Erythroblast (primary cell): ENCODE results near the gene CCDC12.
A peak's percentile ranks its signal among the peaks of the same experiment; 100 is the strongest.
"Not testable (repeated sequence)": the region's sequence is repeated elsewhere in the genome, so short reads cannot be mapped to it uniquely, and the experiment has no call there.

Experiments
- DNase-seq, 2 experiments: peaks; one replicate each; lab custom pipeline; 2025; lab: John Stamatoyannopoulos, UW
- GATA1 ChIP-seq: IDR thresholded peaks from 2 replicates; pipeline ENCODE4 v1.6.1; 2011; ENCODE audit warnings: low read depth, mild to moderate bottlenecking, control low read depth, low read length, moderate library complexity
- POLR2A ChIP-seq: IDR thresholded peaks from 2 replicates; pipeline ENCODE4 v1.6.1; 2011; ENCODE audit warnings: mild to moderate bottlenecking, low read length

The CCDC12 gene

DNA sequence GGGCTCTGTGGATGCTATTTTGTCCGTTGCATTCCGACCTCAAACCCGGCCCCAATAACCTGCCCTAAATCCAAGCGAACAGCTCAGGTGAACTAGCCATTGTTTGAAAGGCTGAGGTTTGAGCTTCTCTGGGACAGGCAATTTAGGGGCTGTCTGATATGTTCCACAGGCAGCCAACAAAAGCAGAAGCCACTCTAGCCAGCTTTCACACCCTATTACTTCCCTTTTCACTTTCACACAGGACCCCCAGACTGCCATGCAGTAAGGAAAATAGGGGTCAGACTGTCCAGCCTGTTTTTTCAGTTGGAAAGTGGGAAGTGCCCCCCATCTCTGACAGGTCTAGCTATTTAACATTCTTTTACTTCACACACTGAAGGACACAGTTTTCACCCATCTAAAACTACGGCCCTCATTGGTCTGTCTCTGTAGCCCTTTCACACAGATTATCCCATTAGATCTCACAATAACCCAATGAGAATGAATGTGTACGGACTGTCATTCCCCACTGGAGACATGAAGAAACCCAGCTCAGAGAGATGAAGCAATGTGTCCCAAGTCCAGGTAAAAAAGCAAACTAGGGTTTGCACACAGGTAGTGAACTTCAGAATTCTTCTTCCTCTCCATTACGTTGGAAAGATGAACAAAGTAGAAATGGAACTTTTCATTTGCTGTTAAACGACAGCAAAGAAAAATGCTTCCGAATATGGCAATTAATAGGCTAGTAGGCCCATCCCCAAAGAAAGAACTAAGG, 1.9 kb downstream of the CCDC12 start:
- no peak for TF ChIP-seq GATA1
- no peak for TF ChIP-seq POLR2A
- no peak for DNase-seq

DNA sequence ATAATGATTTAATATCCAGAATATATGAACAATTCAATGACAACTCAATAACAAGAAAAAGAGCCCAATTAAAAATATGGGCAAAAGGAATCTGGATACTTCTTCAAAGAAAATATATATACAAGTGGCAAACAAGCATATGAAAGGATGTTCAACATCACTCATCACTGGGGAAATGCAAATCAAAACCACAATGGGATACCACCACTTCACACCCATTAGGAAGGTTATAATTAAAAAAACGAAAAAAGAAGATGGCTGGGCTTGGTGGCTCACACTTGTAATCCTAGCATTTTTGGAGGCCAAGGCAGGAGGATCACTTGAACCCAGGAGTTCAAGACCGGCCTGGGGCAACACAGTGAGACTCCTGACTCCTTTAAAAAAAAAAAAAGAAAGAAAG, 4.1 kb downstream of the CCDC12 start:
- TF ChIP-seq GATA1 (no peak), POLR2A (no peak)

DNA sequence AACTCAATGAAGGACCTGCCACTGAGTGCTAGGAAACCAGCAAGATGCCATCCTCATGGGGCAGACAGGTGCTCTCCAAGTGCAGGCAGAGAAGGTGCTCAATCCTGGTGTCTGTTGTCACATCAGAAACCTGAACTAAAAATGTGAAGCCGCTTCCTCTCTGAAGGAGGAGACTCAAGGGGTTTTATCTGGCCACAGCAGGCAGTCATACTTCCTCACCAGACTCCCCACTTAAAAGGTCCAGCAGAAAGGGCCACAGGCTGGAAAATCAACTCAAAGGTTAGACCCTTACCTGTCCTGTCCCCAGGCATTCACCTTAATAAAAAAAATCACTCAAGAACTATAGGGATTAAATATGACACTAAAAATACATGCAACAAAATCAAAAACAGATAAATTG, 4.8 kb downstream of the CCDC12 start:
- peak; percentile 36 to 49 for DNase-seq
- TF ChIP-seq POLR2A = no peak
- no peak for TF ChIP-seq GATA1

More for the DNA sequence above, 4.1 kb downstream of the CCDC12 start:
- DNase-seq = no peak

GRCh38 chr3:46971151-46971550, 5.4 kb downstream of the CCDC12 start:
- DNase-seq = no peak
- TF ChIP-seq GATA1 (no peak), POLR2A (no peak)

DNA sequence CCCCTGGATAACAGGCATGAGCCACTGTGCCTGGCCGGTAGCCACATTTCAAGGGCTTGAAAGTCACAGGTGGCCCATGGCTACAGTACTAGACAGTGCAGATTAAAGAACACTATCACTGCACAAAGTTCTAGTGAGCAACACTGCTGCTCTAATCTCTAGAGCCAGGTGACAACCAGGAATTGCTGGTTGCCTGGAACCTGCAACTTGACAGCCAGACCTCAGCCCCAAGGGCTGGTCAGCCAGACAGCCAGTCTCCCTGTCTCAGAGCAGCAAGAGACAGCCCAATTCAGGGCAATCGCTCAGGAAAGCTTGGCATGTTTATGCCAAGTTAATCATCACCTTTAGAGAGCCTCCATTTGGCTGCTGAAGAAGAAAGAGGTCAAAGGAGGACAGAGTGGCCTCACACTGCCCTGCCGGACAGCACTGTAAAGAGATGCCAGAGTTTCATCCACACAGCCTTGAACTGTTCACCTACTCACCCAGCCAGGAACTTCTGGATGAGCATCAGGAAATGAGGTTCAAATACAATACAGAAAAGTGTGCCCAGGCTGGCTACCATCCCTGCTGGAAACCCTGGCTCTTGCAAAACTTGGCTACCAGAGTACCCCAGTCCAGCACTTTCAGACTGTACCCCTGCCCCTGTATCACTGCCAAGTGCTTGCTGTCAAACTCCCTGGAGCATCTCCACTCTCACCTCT, 6.0 kb downstream of the CCDC12 start:
- DNase-seq = peak in 1 of 2 experiments; percentile 51
- TF ChIP-seq POLR2A (no peak), GATA1 (no peak)

DNA sequence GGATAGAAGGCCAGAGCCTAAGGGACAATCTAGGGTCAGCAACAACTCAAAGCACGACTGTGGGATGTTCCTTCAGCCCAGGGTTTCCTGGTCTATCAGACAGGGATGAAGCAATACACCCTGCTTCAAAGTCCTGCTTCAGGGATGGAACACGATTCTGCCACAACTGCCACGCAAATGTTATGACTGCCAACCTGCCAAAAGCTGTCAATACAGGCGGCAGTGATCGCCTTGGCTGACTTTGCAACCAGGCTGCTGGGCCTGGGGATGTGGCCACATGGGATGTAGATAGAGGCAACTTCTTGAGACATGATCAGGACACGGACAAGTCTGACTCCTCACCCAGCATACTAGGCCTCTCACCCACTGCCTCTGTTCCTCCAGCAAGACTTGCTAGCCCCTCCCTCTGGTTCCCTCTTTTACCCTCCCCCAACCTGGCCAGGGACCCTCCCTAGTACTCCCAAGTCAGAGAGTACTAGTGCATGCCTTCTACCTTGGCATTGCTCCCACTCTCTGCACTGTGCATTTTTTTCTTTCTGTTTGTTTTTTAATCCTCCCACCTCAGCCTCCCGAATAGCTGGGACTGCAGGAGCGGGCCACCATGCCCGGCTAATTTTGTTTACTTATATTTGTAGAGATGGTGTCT, 7.6 kb downstream of the CCDC12 start:
- TF ChIP-seq POLR2A = no peak
- DNase-seq = no peak

GRCh38 chr3:46966811-46967210, 9.7 kb downstream of the CCDC12 start:
- TF ChIP-seq GATA1 (no peak), POLR2A (no peak)
- no peak for DNase-seq

DNA sequence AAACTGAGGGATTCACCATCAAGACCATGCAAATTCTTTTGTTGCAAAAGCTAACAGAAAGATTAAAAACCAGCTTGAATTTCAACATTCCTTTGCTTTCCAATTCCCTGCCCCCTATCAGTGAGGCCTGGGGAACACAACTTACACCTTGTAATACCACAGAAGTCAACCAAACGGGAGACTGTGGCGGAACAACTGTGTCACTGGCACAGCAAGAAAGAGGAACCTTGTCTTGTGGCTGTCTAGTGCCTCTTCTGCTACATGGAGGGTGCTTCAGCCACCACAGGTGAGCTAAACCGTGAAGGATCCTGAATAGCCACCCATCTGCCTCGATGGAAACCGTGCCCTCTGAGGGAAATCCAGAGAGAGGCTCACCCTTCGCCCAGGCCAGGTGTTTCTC, 11.4 kb downstream of the CCDC12 start:
- peak in 1 of 2 experiments; percentile 14 for DNase-seq
- TF ChIP-seq POLR2A (no peak), GATA1 (no peak)

DNA sequence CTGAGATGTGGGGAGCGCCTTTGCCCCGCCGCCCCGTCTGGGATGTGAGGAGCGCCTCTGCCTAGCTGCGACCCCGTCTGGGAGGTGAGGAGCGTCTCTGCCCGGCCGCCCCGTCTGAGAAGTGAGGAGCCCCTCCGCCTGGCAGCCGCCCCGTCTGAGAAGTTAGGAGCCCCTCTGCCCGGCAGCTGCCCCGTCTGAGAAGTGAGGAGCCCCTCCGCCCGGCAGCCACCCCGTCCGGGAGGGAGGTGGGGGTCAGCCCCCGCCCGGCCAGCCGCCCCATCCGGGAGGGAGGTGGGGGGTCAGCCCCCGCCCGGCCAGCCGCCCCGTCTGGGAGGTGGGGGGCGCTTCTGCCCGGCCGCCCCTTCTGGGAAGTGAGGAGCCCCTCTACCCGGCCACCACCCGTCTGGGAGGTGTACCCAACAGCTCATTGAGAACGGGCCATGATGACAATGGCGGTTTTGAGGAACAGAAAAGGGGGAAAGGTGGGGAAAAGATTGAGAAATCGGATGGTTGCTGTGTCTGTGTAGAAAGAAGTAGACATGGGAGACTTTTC, 12.4 kb downstream of the CCDC12 start:
- not testable (repeated sequence) for DNase-seq

DNA sequence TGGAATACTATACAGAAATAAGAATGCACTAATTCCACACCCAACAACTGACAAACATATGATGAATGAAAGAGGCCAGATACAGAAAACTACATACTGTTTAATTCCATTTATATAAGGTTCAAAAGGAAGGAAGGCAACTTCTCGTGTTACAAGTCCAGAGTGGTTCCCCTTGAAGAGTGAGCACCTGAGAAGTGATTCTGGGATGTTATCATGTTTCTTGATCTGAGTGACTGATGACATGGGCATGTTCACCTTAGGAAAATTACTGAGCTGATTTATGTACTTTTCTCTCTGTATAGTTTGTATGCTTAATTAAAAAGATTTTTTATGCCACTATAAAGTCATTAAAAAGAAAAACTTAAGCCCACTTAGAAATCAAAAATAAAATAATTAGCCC, 13.6 kb downstream of the CCDC12 start:
- no peak for TF ChIP-seq GATA1
- DNase-seq = no peak

GRCh38 chr3:46962427-46962826, 14.1 kb downstream of the CCDC12 start:
- TF ChIP-seq POLR2A (no peak), GATA1 (no peak)
- DNase-seq = no peak

- DNase-seq = no peak
- TF ChIP-seq POLR2A (no peak), GATA1 (no peak)
Measured at GRCh38 chr3:46960835-46961234, 15.7 kb downstream of the CCDC12 start.

DNA sequence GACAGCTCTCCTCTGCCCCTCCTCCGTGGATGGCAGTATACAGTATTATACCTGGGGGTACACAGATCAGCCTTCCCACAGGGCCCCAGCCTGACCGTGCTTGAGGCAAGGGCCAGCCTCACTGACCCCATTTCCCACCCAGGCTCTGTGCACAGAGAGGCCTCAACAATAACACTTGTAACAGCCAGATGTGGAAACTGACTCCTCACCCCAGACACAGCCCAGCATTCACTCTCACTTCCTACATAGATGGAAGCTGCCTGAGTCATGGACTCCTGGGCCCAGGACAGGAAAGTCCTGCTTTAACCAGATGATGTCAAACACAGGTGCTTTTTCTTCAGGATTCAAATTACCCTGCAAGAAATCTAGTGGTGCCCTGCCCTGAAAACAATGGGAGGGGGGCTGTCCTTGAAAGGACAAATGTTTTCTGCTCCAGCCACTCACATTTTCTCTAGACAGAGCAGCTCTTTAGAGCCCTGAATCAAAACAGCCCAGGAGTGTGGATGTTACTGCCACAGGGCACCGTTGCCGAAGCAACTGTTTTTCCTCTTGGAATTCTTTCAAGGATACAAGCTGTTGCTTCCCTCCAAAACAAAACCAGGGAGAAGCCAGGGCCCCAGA, 16.4 kb downstream of the CCDC12 start:
- no peak for DNase-seq
- TF ChIP-seq GATA1 (no peak), POLR2A (no peak)

DNA sequence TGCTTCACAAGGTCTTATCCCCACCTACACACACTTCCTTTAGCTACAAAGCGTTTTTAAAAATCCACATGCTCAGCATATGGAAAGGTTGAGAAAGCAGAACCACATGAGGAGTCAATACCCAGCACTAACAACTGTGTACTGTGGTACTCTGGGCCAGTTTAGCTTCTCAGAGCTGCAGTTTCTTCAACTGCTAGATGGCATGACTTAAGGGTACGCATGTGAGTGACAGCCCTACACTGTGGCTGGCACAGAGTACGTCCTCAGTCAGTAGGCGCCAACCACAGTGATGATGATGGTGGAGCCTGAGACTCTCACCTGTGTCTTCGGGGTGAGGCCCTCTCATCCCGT, 17.4 kb downstream of the CCDC12 start:
- no peak for TF ChIP-seq GATA1
- no peak for DNase-seq
